B cell (primary cell): ENCODE data around the gene MPIG6B. TPM values are rescaled to one million over a fixed set of nuclear protein-coding genes. Genes with fewer than 3 reads are reported as not detected.

Source experiments
- ATAC-seq: fragments of 200-7000 bp; cut with Tn5 transposase; one replicate; pipeline ENCODE4 v1.10.0; 2021; ENCODE audit warnings: low read depth, mild to moderate bottlenecking, moderate number of reproducible peaks, moderate library complexity
- CTCF ChIA-PET: fragments of 350-600 bp; sonication (Branson Sonifier 250); formaldehyde crosslinking; loops from one replicate; lab custom pipeline; 2021; ENCODE audit warnings: antibody characterized with exemption, inconsistent platforms; lab: Charles Lee
- POLR2A ChIA-PET: fragments of 350-600 bp; sonication (Branson Sonifier 250); formaldehyde crosslinking; loops from one replicate; lab custom pipeline; 2021; ENCODE audit warnings: antibody characterized with exemption; lab: Charles Lee
- DNase-seq: peaks from one replicate; pipeline ENCODE4 v3.0.0; 2013
- H2AFZ ChIP-seq: 2 replicates; pipeline ENCODE4 v1.6.1; 2012; ENCODE audit warnings: mild to moderate bottlenecking, low read depth, low read length; ENCODE audit not compliant: insufficient read depth, poor library complexity, severe bottlenecking
- H3K27ac ChIP-seq, 2 donors: 1 replicate in 1 of 2; 2 replicates in 1 of 2; pipeline ENCODE4 v1.5.1; 2012 to 2013; ENCODE audit warnings: low read length in 2 of 2, mild to moderate bottlenecking in 2 of 2, moderate library complexity in 1 of 2
- H3K27me3 ChIP-seq, 4 experiments: fragments of 200-600 bp in 1 of 4; sonication (generic) in 1 of 4; replicated peaks in 1 of 4; 1 replicate in 2 of 4; 2 replicates in 2 of 4; pipeline versions ENCODE4 v1.6.1 to v1.7.0; 2013 to 2016; ENCODE audit warnings: low read length in 3 of 4, mild to moderate bottlenecking in 2 of 4, mixed read lengths in 1 of 4, moderate library complexity in 1 of 4; ENCODE audit not compliant: insufficient read depth in 4 of 4, control insufficient read depth in 3 of 4; ENCODE audit errors: control extremely low read depth in 1 of 4
- H3K36me3 ChIP-seq, 2 experiments: replicated peaks in 1 of 2; 1 replicate in 1 of 2; 2 replicates in 1 of 2; pipeline versions ENCODE4 v1.6.1 to v1.7.1; 2013; ENCODE audit warnings: low read length in 1 of 2; ENCODE audit not compliant: insufficient read depth in 2 of 2, control insufficient read depth in 1 of 2; ENCODE audit errors: control extremely low read depth in 1 of 2, extremely low read depth in 1 of 2
- H3K4me1 ChIP-seq, 2 donors: fragments of 200-600 bp in 1 of 2; sonication (generic) in 1 of 2; 1 replicate in 1 of 2; 2 replicates in 1 of 2; pipeline versions ENCODE4 v1.5.1 to v1.6.1; 2013 to 2017; ENCODE audit warnings: low read length in 2 of 2; ENCODE audit not compliant: control insufficient read depth in 2 of 2, insufficient read depth in 2 of 2
- H3K4me2 ChIP-seq: replicated peaks from 2 replicates; pipeline ENCODE3; 2012; ENCODE audit warnings: mild to moderate bottlenecking, low read depth, low read length; ENCODE audit not compliant: poor library complexity, severe bottlenecking
- H3K4me3 ChIP-seq, 5 experiments: fragments of 200-600 bp in 1 of 5; sonication (generic) in 1 of 5; 1 replicate in 3 of 5; 2 replicates in 2 of 5; pipeline versions ENCODE4 v1.5.1 to v1.7.0; 2011 to 2016; ENCODE audit warnings: low read length in 4 of 5, mild to moderate bottlenecking in 4 of 5, low read depth in 2 of 5, control low read depth in 1 of 5, moderate library complexity in 1 of 5; ENCODE audit not compliant: insufficient read depth in 1 of 5; ENCODE audit errors: control extremely low read depth in 1 of 5, extremely low read depth in 1 of 5
- H3K79me2 ChIP-seq: fragments of 200-600 bp; sonication (generic); one replicate; pipeline ENCODE4 v1.6.0; 2016; ENCODE audit warnings: low read length; ENCODE audit not compliant: control insufficient read depth, insufficient read depth
- H3K9ac ChIP-seq: fragments of 200-600 bp; sonication (generic); 2 replicates; pipeline ENCODE4 v1.6.1; 2017; ENCODE audit warnings: mild to moderate bottlenecking, low read length, moderate library complexity
- H3K9me3 ChIP-seq, 3 donors: one replicate each; pipeline versions ENCODE4 v1.6.1 to v1.7.1; 2013; ENCODE audit warnings: low read length in 2 of 3; ENCODE audit not compliant: control insufficient read depth in 2 of 3, insufficient read depth in 1 of 3; ENCODE audit errors: control extremely low read depth in 1 of 3
- H4K20me1 ChIP-seq: 2 replicates; pipeline ENCODE4 v1.6.0; 2012; ENCODE audit warnings: mild to moderate bottlenecking, low read length; ENCODE audit not compliant: insufficient read depth, control insufficient read depth, poor library complexity, severe bottlenecking
- H3K27ac Mint-ChIP-seq: one replicate; pipeline ENCODE4 v1.8.0; 2021; ENCODE audit warnings: mixed read lengths
- H3K27me3 Mint-ChIP-seq: one replicate; pipeline ENCODE4 v1.8.0; 2021; ENCODE audit warnings: mixed read lengths
- H3K4me1 Mint-ChIP-seq: one replicate; pipeline ENCODE4 v1.8.0; 2021; ENCODE audit warnings: mixed read lengths
- H3K4me3 Mint-ChIP-seq: one replicate; pipeline ENCODE4 v1.8.0; 2021; ENCODE audit warnings: mixed read lengths
- H3K9me3 Mint-ChIP-seq: one replicate; pipeline ENCODE4 v1.8.0; 2022; ENCODE audit warnings: mixed read lengths; ENCODE audit not compliant: insufficient read depth
- CTCF ChIP-seq: fragments of 200-600 bp; IDR thresholded peaks from one replicate; pipeline ENCODE4 v1.8.0; 2022; ENCODE audit warnings: antibody characterized with exemption, mild to moderate bottlenecking
- EZH2 ChIP-seq: IDR thresholded peaks from 2 replicates; pipeline ENCODE4 v1.6.1; 2012; ENCODE audit warnings: borderline replicate concordance, low read depth, mild to moderate bottlenecking, moderate library complexity, low read length; ENCODE audit not compliant: insufficient read depth, poor library complexity, severe bottlenecking
- WGBS: methylation state at CpG from one replicate; pipeline ENCODE4 v1.1.5; 2013; ENCODE audit warnings: missing lambda C conversion rate; ENCODE audit not compliant: insufficient coverage; 5-methylcytosine and 5-hydroxymethylcytosine counted together
- intact Hi-C: fragments of 100-400 bp; cut with micrococcal nuclease; formaldehyde crosslinking; loops from one replicate; pipeline ENCODE4 v1.10.0; 2022
- polyA plus RNA-seq: library from polyadenylated mRNA; depleted of rRNA; stranded (reverse); fragments of >200 nt; gene quantifications from 2 replicates; pipeline ENCODE4 v1.2.3, GENCODE V29; 2012
- total RNA-seq, 2 donors: library from RNA; stranded (reverse); fragments of 120-200 nt in 1 of 2; gene quantifications; 1 replicate in 1 of 2; 2 replicates in 1 of 2; pipeline versions ENCODE4 v1.2.3 to v1.2.4, GENCODE V29; 2013 to 2022

Gene MPIG6B
- total and polyA plus RNA-seq, 2 donors (not counting 1 experiment from before 2014, with no cell fraction given), result 0.54 to 1.6 TPM

- intact Hi-C loops, result no loop called here
- ATAC-seq, result no peak
- no peak for DNase-seq
- H3K27me3 ChIP-seq, result no peaks in the 10 kb centered on the region
- H4K20me1 ChIP-seq, result no peaks in the 10 kb centered on the region
- peaks cover 42% of the 10 kb centered on the region for H3K4me1 Mint-ChIP-seq
- H3K4me2 ChIP-seq, result no peak overlapping the region
- no peak for TF ChIP-seq CTCF
- H3K36me3 ChIP-seq, result peaks cover 0 to 2% of the 10 kb centered on the region in 2 experiments
- no peak overlapping the region for H3K27ac Mint-ChIP-seq
- no peaks in the 10 kb centered on the region for H3K9me3 ChIP-seq
- no peaks in the 10 kb centered on the region for H3K79me2 ChIP-seq
- H2AFZ ChIP-seq, result no peak overlapping the region
- H3K4me1 ChIP-seq, result peaks cover 16 to 36% of the 10 kb centered on the region in 2 donors
- 74% methylated on average over 7 of the region's 8 CpGs for WGBS
- no peak overlapping the region for H3K9ac ChIP-seq
- no peaks in the 10 kb centered on the region for H3K27me3 Mint-ChIP-seq
- H3K27ac ChIP-seq, result no peak overlapping the region
- no peak overlapping the region for H3K4me3 Mint-ChIP-seq
- H3K4me3 ChIP-seq, result no peak overlapping the region
- ChIA-PET POLR2A (interaction anchor here (0.6 kb wide), 1 partner anchor 109 kb away, joined by 5 read pairs; no protein-coding TSS in a partner anchor), CTCF (interaction anchor here (0.5 to 3.3 kb wide), 6 partner anchors 50 to 211 kb away, joined by 3 to 15 read pairs (median 5); no protein-coding TSS in a partner anchor)
- no peaks in the 10 kb centered on the region for H3K9me3 Mint-ChIP-seq
These were observed 45.2 kb upstream of the MPIG6B start for GRCh38 chr6:31677955-31678354.

- WGBS, result 12% methylated on average over 16 of the region's 17 CpGs
- H3K36me3 ChIP-seq, result peaks cover 0 to 3% of the 10 kb centered on the region in 2 experiments
- no peaks in the 10 kb centered on the region for H3K27me3 ChIP-seq
- H3K9ac ChIP-seq, result peak within 1 kb of the TSS; percentile 77
- no peaks in the 10 kb centered on the region for H4K20me1 ChIP-seq
- Mint-ChIP-seq H3K27ac (peak within 1 kb of the TSS; percentile 57), H3K9me3 (no peaks in the 10 kb centered on the region), H3K4me1 (peaks cover 45% of the 10 kb centered on the region), H3K27me3 (no peaks in the 10 kb centered on the region), H3K4me3 (peak within 1 kb of the TSS; percentile 88)
- ATAC-seq (peak; percentile 78), DNase-seq (peak; percentile 79)
- no peaks in the 10 kb centered on the region for H3K9me3 ChIP-seq
- peak within 1 kb of the TSS; percentile 99 for H3K4me2 ChIP-seq
- intact Hi-C loops, result loop anchor here (1.0 to 2.0 kb wide), 7 partner anchors 23 to 272 kb away; partner anchors contain the start of gene ABHD16A
- POLR2A ChIA-PET, result interaction anchor here (0.6 to 1.5 kb wide), 3 partner anchors 15 to 150 kb away, joined by 3 to 10 read pairs (median 7); partner anchors contain the start of gene ABHD16A
- TF ChIP-seq EZH2, result no peak
- TF ChIP-seq CTCF, result peak; percentile 55
- peak within 1 kb of the TSS; percentile 80 for H2AFZ ChIP-seq
- peak within 1 kb of the TSS in 1 of 2 donors; percentile 50 for H3K27ac ChIP-seq
- CTCF ChIA-PET, result interaction anchor here (0.6 to 3.3 kb wide), 22 partner anchors 9 to 498 kb away, joined by 3 to 57 read pairs (median 4); partner anchors contain the start of genes ABHD16A, HSPA1A, HSPA1L and LSM2
- H3K79me2 ChIP-seq, result no peaks in the 10 kb centered on the region
- peak within 1 kb of the TSS; percentile 44 to 69 (median 53) for H3K4me3 ChIP-seq
- H3K4me1 ChIP-seq, result peaks cover 19 to 41% of the 10 kb centered on the region in 2 donors
These were observed 42.7 kb upstream of the MPIG6B start, which contains the start of gene LY6G5C for GRCh38 chr6:31680226-31681134. TSS of gene LY6G5C (minus strand) at chr6:31681067. CDS start at chr6:31680373, 694 bp downstream.
